NCI-H82 (cell line): ENCODE measurements around the gene RNF123.
"Not testable (repeated sequence)": the region's sequence is repeated elsewhere in the genome, so short reads cannot be mapped to it uniquely, and the experiment has no call there.

ENCODE experiments used
- DNase-seq: peaks from one replicate; lab custom pipeline; 2025; lab: John Stamatoyannopoulos, UW

The RNF123 gene

DNA sequence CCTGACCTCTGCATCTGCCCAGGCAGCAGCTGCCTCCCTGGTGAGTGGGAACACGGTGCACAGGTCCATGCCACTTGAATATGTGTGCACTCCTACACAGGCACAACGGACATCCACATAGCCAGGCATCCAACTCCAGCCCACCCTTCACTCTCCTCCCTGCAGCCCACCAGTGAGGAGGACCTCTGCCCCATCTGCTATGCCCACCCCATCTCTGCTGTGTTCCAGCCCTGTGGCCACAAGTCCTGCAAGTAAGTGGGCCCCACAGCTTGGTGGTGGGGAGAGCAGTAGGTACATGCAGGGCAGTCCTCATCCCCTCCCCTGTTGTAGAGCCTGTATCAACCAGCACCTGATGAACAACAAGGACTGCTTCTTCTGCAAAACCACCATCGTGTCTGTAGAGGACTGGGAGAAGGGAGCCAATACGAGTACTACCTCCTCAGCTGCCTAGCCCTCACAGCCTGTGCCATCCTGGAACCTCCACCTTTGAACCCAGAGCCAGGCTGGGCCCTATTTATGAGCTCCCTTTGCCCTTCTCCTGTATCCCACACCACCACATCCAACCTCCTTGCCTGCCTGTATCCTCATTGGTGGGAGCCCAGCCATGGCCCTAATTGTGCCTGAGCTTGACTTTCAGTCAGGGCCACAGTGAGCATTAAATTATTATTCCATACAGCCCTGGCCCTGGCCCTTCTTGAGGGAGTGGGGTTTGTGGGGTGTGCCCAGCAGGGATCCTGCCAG is 31.7 kb downstream of the RNF123 start:
- DNase-seq = no peak

DNA sequence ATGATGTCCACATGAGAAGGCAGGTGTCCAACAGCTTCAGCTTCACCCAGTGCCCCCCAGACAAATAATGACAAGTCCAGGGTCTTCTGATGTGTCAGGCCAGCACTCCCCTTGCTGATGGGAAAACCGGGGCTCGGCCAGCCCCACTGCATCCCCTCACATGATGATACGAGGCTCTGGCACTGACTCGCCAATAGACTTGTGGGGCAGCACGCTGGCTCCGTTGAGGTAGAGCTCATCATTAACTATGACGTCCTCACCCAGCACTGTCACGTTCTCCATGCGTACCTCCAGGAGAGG is 32.2 kb downstream of the RNF123 start:
- DNase-seq = no peak

GRCh38 chr3:49721896-49722781 is 32.8 kb downstream of the RNF123 start:
- no peak for DNase-seq

- no peak for DNase-seq
Measured at GRCh38 chr3:49722896-49723295, 33.5 kb downstream of the RNF123 start.

DNA sequence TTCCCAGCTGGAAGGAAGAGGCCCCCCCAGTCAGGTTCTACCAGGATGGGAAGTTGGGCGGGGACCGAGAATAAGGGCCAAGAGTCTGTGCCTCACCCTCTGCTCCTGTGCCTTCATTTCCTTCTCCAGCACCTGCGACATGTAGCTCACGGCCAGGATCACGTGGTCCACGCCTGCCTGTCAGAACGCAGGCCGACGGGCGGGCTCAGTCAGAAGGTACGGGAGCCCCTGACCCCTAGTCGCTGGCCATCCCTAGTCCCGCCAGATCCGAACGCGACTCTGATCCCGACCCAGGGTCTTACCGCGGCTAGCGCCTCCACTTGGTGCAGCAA is 33.9 kb downstream of the RNF123 start:
- peak; percentile 56 for DNase-seq

DNA sequence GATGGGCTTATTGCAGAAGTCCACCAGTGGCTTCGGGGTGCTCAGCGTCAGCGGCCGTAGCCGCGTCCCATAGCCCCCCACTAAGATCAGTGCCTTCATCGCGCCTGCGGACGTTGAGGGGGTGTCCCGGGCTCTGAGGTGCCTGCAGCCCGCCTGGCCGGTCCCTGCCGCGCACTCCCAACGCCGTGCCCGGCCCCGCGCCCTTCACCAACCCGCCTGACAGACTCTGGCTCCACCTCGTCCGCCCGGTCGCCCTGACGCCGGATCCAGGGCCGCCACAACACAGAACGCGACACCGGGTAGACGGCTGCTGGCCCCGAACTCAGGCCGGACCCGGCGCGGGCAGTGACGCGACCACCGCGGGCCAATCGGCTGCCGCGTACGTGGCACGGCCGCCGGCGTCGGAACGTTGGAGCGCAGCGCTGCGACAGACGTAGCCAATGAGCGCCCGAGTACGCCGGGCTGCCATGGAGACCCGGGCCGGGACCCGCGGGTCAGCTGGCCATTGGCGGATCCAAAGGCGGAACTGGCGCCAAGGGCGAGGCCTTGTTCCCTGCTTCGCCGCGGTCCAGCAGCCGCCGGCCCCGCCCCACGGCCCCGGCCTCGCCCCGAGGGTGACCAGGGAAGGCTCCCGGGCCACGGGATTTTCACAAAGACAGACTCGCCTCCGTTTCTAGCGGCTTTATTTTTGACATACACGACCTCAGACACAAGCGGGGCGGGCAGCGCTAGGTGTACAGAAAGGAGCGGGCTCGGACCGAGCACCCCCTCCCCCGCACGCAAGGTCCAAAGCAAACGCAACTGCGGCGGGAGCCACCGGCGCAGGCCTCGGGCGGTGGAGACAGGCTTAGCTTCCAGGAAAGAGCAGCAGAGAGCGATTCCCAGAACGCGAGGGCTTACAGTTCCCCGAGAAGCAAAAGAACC is 34.5 kb downstream of the RNF123 start, which contains the start of gene GMPPB:
Gene GMPPB (minus strand): TSS at position 324 of the 924 bp plus-strand sequence. CDS start 225 bp downstream, at position 99.
- peak; percentile 97 for DNase-seq

GRCh38 chr3:49724586-49724985 is 35.2 kb downstream of the RNF123 start:
- DNase-seq = peak; percentile 37

- no peak for DNase-seq
Measured at GRCh38 chr3:49725906-49726681, 36.7 kb downstream of the RNF123 start.

DNA sequence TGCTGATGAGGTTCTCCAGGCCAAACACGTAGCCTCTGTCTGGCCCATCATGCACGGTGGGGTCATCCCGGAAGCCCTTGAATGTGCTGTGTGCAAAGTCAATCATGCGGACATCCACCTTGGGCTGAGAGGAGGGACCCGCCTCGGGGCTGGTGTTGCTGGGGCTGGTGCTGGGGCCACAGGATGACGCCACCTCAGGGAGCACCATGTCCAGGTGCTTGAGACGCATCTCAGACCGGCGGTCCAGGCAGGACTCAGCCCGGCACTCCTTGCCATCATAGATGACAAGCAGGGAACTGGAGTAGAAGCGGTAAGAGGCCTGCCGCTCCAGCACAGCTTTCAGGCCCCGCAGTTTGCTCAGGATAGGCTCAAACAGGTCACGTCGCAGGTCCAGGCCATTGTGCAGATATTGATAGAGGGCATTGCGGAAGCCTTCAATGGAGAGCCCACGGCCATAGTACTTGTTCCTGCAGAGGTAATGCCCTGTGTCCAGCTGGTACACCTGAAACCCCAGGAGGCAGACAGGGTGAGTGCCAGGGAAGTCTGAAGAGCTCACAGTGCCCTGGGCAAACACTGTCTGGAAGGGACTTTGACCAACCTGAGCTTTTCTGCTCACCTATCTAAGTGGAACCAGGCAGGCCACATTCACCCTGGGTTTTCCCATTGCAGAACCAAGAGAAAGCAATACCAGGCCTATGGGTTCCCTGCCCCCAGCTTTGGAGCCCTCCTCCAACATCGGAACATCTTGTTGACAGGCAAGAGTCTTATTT is 38.0 kb downstream of the RNF123 start:
- DNase-seq = no peak

DNA sequence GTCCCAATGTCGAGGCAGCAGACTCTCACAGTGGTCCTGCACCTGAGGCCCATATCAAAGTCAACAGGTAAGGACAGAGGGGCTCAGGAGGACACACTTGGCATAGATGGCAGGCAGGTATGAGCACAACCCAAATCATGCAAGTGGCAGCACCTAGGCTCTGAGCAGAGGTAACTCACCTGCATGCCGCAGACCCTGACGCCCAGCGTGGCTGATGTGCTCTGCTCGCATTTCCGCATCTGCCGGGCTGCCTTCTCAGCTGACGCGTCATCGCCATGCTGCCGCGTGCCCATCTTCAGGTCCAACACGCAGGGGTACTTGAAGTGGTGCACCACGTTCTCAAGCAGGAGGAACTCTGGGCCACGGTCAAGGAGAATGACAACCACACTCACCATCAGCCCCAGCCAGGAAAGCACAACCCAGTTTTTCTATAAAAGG is 38.6 kb downstream of the RNF123 start:
- no peak for DNase-seq

GRCh38 chr3:49729966-49730609 is 40.7 kb downstream of the RNF123 start:
- DNase-seq = no peak

- DNase-seq = no peak
Measured at GRCh38 chr3:49732597-49732996, 43.2 kb downstream of the RNF123 start.

DNA sequence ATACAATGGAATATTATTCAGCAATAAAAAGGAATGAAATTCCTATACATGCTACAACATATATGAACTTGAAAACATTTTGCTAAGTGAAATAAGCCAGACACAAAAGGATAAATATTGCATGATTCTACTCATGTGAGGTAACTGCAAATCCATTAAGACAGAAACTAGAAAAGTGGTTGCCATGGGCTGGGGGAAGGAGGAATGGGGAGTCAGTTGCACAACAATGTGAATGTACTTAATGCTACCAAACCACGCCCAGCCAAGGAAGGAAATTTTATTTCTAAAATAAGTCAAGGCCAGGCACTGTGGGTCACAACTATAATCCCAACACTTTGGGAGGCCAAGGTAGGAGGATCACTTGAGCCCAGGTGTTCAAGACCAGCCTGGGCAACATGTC is 44.2 kb downstream of the RNF123 start:
- no peak for DNase-seq

- DNase-seq = no peak
Measured at GRCh38 chr3:49734752-49735151, 45.4 kb downstream of the RNF123 start.

GRCh38 chr3:49738067-49738713 is 48.8 kb downstream of the RNF123 start:
- no peak for DNase-seq

DNA sequence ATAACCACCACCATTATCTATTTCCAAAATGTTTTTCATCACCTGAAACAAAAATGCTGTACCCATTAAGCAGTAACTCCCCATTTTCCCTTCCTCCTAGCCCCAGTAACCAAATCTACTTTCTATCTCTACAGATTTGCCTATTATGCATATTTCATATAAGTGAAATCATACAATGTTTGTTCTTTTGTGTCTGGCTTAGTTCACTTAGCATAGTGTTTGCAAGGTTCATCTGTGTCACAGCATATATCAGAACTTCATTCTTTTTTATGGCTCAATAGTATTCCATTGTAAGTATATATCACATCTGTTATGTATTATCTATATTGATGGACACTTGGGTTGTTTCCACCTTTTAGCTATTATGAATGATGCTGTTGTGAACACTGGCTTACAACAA is 51.1 kb downstream of the RNF123 start:
- no peak for DNase-seq

GRCh38 chr3:49745986-49746385 is 56.6 kb downstream of the RNF123 start:
- DNase-seq = no peak

- no peak for DNase-seq
Measured at GRCh38 chr3:49747792-49748480, 58.6 kb downstream of the RNF123 start.

DNA sequence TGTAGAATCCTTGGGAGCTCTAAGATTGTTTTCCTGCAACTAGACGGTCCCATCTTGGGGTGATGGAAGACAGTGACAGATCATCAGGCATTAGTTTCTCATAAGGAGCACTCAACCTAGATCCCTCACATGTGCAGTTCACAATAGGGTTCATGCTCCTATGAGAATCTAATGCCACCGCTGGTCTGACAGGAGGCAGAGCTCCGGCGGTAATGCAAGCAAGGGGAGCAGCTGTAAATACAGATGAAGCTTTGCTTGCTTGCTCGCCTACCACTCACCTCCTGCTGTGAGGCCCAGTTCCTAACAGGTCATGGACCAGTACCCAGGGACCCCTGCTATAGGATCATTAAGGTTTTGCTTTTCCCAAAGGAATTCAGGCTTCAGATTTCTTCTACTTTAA is 59.5 kb downstream of the RNF123 start:
- DNase-seq = not testable (repeated sequence)
